SK-N-SH (cell line): Measurements from ENCODE around the gene CELF2. TPM values are rescaled to one million over a fixed set of nuclear protein-coding genes. Genes with fewer than 3 reads are reported as not detected.

Experiments used
- CTCF ChIA-PET: fragments of 300-600, 350-600 bp; formaldehyde crosslinking; extraction: SDS; loops from one replicate; lab custom pipeline; 2021; lab: Yijun Ruan, JAX
- POLR2A ChIA-PET: fragments of 350-600 bp; sonication (Branson Sonifier 250); formaldehyde crosslinking; extraction: SDS; loops from one replicate; lab custom pipeline; 2020; ENCODE audit warnings: antibody characterized with exemption, inconsistent platforms; lab: Yijun Ruan, JAX
- DNase-seq: peaks from one replicate; pipeline ENCODE4 v3.0.0; 2012
- H2AFZ ChIP-seq: fragments of 200-600 bp; sonication (generic); 2 replicates; pipeline ENCODE4 v1.8.1; 2016; ENCODE audit warnings: antibody characterized with exemption, mild to moderate bottlenecking, low read depth
- H3F3A ChIP-seq: fragments of 200-600 bp; sonication (generic); replicated peaks from 2 replicates; pipeline ENCODE3; 2016; ENCODE audit warnings: antibody characterized with exemption, mild to moderate bottlenecking; ENCODE audit not compliant: insufficient read depth
- H3K27ac ChIP-seq, 2 experiments: fragments of 200-500 bp in 1 of 2; fragments of 200-600 bp in 1 of 2; sonication (Bioruptor generic) in 1 of 2; sonication (generic), shearing (Covaris generic) in 1 of 2; 2 replicates each; pipeline versions ENCODE4 v1.5.1 to v1.6.1; 2014 to 2016; ENCODE audit warnings: low read depth in 2 of 2, inconsistent platforms in 1 of 2, low read length in 1 of 2, mild to moderate bottlenecking in 1 of 2, mixed read lengths in 1 of 2
- H3K27me3 ChIP-seq: fragments of 200-600 bp; sonication (generic), shearing (Covaris generic); 2 replicates; pipeline ENCODE4 v1.6.1; 2016; ENCODE audit warnings: mixed run types; ENCODE audit not compliant: insufficient read depth
- H3K36me3 ChIP-seq, 2 experiments: fragments of 200-500 bp in 1 of 2; fragments of 200-600 bp in 1 of 2; sonication (Bioruptor generic) in 1 of 2; sonication (generic) in 1 of 2; replicated peaks in 1 of 2; 2 replicates each; pipeline versions ENCODE3 to v1.5.1; 2014 to 2016; ENCODE audit warnings: low read length in 1 of 2, mild to moderate bottlenecking in 1 of 2; ENCODE audit not compliant: insufficient read depth in 2 of 2, control insufficient read depth in 1 of 2
- H3K4me1 ChIP-seq, 2 experiments: fragments of 200-500 bp in 1 of 2; fragments of 200-600 bp in 1 of 2; sonication (Bioruptor generic) in 1 of 2; sonication (generic), shearing (Covaris generic) in 1 of 2; 2 replicates each; pipeline versions ENCODE4 v1.5.1 to v1.6.1; 2014 to 2016; ENCODE audit warnings: low read depth in 1 of 2, low read length in 1 of 2, mixed run types in 1 of 2; ENCODE audit not compliant: insufficient read depth in 2 of 2, control insufficient read depth in 1 of 2
- H3K4me2 ChIP-seq: fragments of 200-600 bp; sonication (generic), shearing (Covaris generic); 2 replicates; pipeline ENCODE4 v1.6.1; 2017; ENCODE audit warnings: mixed run types
- H3K4me3 ChIP-seq, 2 experiments: fragments of 200-500 bp in 1 of 2; fragments of 200-600 bp in 1 of 2; sonication (Bioruptor generic) in 1 of 2; sonication (generic), shearing (Covaris generic) in 1 of 2; 2 replicates each; pipeline versions ENCODE4 v1.5.1 to v1.8.1; 2014 to 2016; ENCODE audit warnings: low read depth in 2 of 2, inconsistent platforms in 1 of 2, low read length in 1 of 2, mild to moderate bottlenecking in 1 of 2, mixed read lengths in 1 of 2, moderate library complexity in 1 of 2
- H3K79me2 ChIP-seq: fragments of 200-600 bp; sonication (generic); 2 replicates; pipeline ENCODE4 v1.8.1; 2017; ENCODE audit warnings: mild to moderate bottlenecking; ENCODE audit not compliant: insufficient read depth
- H3K9ac ChIP-seq: fragments of 200-600 bp; sonication (generic); 2 replicates; pipeline ENCODE4 v1.6.1; 2017; ENCODE audit warnings: mixed run types
- H3K9me2 ChIP-seq: fragments of 200-600 bp; sonication (generic); 2 replicates; pipeline ENCODE4 v1.6.1; 2017; ENCODE audit warnings: mixed run types
- H3K9me3 ChIP-seq: fragments of 200-600 bp; sonication (generic); 2 replicates; pipeline ENCODE4 v1.6.1; 2017; ENCODE audit warnings: mixed run types, mild to moderate bottlenecking, moderate library complexity
- H4K20me1 ChIP-seq: fragments of 200-600 bp; sonication (generic); 2 replicates; pipeline ENCODE4 v1.6.1; 2017; ENCODE audit warnings: mild to moderate bottlenecking, mixed run types; ENCODE audit not compliant: insufficient read depth
- CHD2 ChIP-seq: fragments of 150-350 bp; IDR thresholded peaks from 2 replicates; pipeline ENCODE4 v1.6.1; 2018; ENCODE audit warnings: low read length; ENCODE audit not compliant: partially characterized antibody
- ELF1 ChIP-seq: IDR thresholded peaks from 2 replicates; pipeline ENCODE4 v1.4.0; 2012
- EP300 ChIP-seq, 2 experiments: IDR thresholded peaks; 2 replicates each; pipeline versions ENCODE4 v1.4.0 to v1.6.1; 2012; ENCODE audit warnings: borderline replicate concordance in 1 of 2, low read depth in 1 of 2, low read length in 1 of 2
- EZH2phosphoT487 ChIP-seq: fragments of 200-600 bp; sonication (generic); IDR thresholded peaks from 2 replicates; pipeline ENCODE4 v1.6.1; 2017; ENCODE audit warnings: low read depth, mixed run types, mild to moderate bottlenecking, antibody characterized with exemption, moderate library complexity, borderline replicate concordance
- FOSL2 ChIP-seq: IDR thresholded peaks from 2 replicates; pipeline ENCODE4 v1.4.0; 2012; ENCODE audit warnings: low read depth, mild to moderate bottlenecking, moderate library complexity, borderline replicate concordance
- FOXJ3 ChIP-seq: sonication (generic); formaldehyde crosslinking; IDR thresholded peaks from 2 replicates; pipeline ENCODE4 v1.5.1; 2020; ENCODE audit warnings: mild to moderate bottlenecking, missing genetic modification reagents
- FOXM1 ChIP-seq: IDR thresholded peaks from 2 replicates; pipeline ENCODE4 v1.4.0; 2012; ENCODE audit warnings: low read depth, mild to moderate bottlenecking
- GATA2 ChIP-seq: sonication (generic); formaldehyde crosslinking; IDR thresholded peaks from 2 replicates; pipeline ENCODE4 v1.5.0; 2020; ENCODE audit warnings: mild to moderate bottlenecking, missing genetic modification reagents
- IRF3 ChIP-seq: fragments of 150-350 bp; IDR thresholded peaks from 2 replicates; pipeline ENCODE4 v1.6.1; 2016; ENCODE audit warnings: mild to moderate bottlenecking, low read depth, low read length
- MAX ChIP-seq: IDR thresholded peaks from 2 replicates; pipeline ENCODE4 v1.4.0; 2012; ENCODE audit warnings: low read depth
- MEF2A ChIP-seq: IDR thresholded peaks from 2 replicates; pipeline ENCODE4 v1.4.0; 2012; ENCODE audit warnings: low read depth, borderline replicate concordance
- MXI1 ChIP-seq: IDR thresholded peaks from 2 replicates; pipeline ENCODE4 v1.6.1; 2012; ENCODE audit warnings: mild to moderate bottlenecking, low read depth, low read length, improper control_type of control experiment
- NFIC ChIP-seq: IDR thresholded peaks from 2 replicates; pipeline ENCODE4 v1.4.0; 2012; ENCODE audit warnings: borderline replicate concordance
- RAD21 ChIP-seq: IDR thresholded peaks from 2 replicates; pipeline ENCODE4 v1.6.1; 2012; ENCODE audit warnings: mild to moderate bottlenecking, low read length
- RFX5 ChIP-seq: IDR thresholded peaks from 2 replicates; pipeline ENCODE4 v1.6.1; 2012; ENCODE audit warnings: mild to moderate bottlenecking, improper control_type of control experiment, low read length
- TAF1 ChIP-seq: IDR thresholded peaks from 2 replicates; pipeline ENCODE4 v1.6.1; 2012; ENCODE audit warnings: low read depth, mild to moderate bottlenecking, low read length, moderate library complexity, borderline replicate concordance
- TCF12 ChIP-seq: IDR thresholded peaks from 2 replicates; pipeline ENCODE4 v1.4.0; 2012
- YY1 ChIP-seq: IDR thresholded peaks from 2 replicates; pipeline ENCODE4 v1.4.0; 2012; ENCODE audit warnings: low read depth, mild to moderate bottlenecking
- whole genome bisulfite sequencing: methylation state at CpG from one replicate; pipeline ENCODE4 v1.1.6; 2017; ENCODE audit warnings: low lambda C conversion rate; 5-methylcytosine and 5-hydroxymethylcytosine counted together
- polyA plus RNA-seq, 3 experiments: library from polyadenylated mRNA; depleted of rRNA; stranded (reverse); fragments of >200 nt; gene quantifications; 2 replicates each; pipeline ENCODE4 v1.2.3, GENCODE V29; 2012
- TF ChIP-seq, protein P1 (sequence below): fragments of 200-600 bp; sonication (generic); IDR thresholded peaks from 2 replicates; pipeline ENCODE4 v1.6.1; 2017; ENCODE audit warnings: antibody characterized with exemption, mild to moderate bottlenecking, moderate library complexity
- TF ChIP-seq, protein P2 (sequence below): fragments of 150-350 bp; IDR thresholded peaks from 2 replicates; pipeline ENCODE4 v1.6.1; 2017; ENCODE audit warnings: antibody characterized with exemption, low read length, low read depth, borderline replicate concordance
- TF ChIP-seq, protein P3 (sequence below): IDR thresholded peaks from 2 replicates; pipeline ENCODE4 v1.4.0; 2012; ENCODE audit warnings: low read depth, borderline replicate concordance

CELF2 gene
- polyA plus RNA-seq, 1 of the 3 experiments (the other 2 are of a cell fraction) = 0.03 TPM

DNA sequence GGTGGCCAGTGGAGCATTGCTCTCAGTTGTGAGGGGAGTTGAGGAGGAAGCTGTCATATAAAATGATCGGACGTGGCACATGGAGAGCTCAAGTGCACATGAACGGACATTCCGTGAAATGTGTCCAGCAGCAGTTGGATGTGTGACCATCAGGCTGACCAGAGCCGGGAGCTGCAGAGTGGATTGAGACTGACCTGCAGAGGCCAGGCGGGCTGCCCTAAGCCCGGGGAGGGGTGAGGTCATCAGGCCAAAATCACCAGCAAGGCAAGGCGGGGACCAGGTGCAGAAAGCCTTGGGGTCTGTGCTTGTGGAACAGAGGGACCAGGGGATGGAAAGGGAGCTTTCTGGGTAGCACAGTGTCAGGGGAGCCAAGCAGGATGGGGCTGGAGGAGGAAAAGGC lies 279.5 kb downstream of the CELF2 start (continued):
- TF ChIP-seq IRF3 = no peak
- no peak for TF ChIP-seq ELF1
- TF ChIP-seq RAD21 = no peak
- TF ChIP-seq, protein P1, sequence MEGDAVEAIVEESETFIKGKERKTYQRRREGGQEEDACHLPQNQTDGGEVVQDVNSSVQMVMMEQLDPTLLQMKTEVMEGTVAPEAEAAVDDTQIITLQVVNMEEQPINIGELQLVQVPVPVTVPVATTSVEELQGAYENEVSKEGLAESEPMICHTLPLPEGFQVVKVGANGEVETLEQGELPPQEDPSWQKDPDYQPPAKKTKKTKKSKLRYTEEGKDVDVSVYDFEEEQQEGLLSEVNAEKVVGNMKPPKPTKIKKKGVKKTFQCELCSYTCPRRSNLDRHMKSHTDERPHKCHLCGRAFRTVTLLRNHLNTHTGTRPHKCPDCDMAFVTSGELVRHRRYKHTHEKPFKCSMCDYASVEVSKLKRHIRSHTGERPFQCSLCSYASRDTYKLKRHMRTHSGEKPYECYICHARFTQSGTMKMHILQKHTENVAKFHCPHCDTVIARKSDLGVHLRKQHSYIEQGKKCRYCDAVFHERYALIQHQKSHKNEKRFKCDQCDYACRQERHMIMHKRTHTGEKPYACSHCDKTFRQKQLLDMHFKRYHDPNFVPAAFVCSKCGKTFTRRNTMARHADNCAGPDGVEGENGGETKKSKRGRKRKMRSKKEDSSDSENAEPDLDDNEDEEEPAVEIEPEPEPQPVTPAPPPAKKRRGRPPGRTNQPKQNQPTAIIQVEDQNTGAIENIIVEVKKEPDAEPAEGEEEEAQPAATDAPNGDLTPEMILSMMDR = no peak
- TF ChIP-seq, protein P2, sequence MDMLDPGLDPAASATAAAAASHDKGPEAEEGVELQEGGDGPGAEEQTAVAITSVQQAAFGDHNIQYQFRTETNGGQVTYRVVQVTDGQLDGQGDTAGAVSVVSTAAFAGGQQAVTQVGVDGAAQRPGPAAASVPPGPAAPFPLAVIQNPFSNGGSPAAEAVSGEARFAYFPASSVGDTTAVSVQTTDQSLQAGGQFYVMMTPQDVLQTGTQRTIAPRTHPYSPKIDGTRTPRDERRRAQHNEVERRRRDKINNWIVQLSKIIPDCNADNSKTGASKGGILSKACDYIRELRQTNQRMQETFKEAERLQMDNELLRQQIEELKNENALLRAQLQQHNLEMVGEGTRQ = no peak
- TF ChIP-seq YY1 = no peak

DNA sequence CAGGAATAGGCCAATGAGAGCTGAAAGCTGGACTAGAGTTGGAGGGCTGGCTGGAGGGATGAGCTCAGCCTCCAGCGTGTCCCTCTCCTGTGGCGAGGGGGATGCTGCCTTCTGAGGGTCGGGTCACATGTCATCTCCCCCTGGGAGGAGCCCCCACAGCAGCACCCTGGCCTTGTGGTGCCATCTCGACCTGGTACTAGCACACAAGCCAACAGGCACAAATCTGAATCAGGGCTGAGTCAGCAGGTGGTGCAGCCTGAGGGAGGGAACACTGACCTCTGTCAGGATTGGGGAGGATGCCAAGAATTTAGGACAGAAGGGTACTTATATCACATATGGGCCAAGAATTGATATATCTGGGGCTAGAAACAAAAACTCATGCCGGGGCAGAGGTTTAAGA lies 280.4 kb downstream of the CELF2 start:
- no peak for DNase-seq
- CTCF ChIA-PET = interaction anchor here (1.5 kb wide), 1 partner anchor 28 kb away, joined by 4 read pairs; no protein-coding TSS in a partner anchor
- 24% methylated on average over 4 of the region's 5 CpGs for WGBS

More for the DNA sequence above, 280.4 kb downstream of the CELF2 start:
- H3K4me1 ChIP-seq = no peaks in the 10 kb centered on the region
- H3K36me3 ChIP-seq = no peaks in the 10 kb centered on the region
- H3K27me3 ChIP-seq = no peaks in the 10 kb centered on the region
- no peak overlapping the region for H3K9ac ChIP-seq
- H3K4me2 ChIP-seq = no peak overlapping the region
- no peaks in the 10 kb centered on the region for H3K79me2 ChIP-seq
- no peak for TF ChIP-seq RFX5
- no peak for TF ChIP-seq NFIC
- TF ChIP-seq MAX = no peak
- TF ChIP-seq FOSL2 = no peak
- TF ChIP-seq FOXM1 = no peak
- no peak for TF ChIP-seq MXI1
- TF ChIP-seq FOXJ3 (CRISPR knock-in tag) = no peak
- TF ChIP-seq EZH2phosphoT487 = no peak
- no peak for TF ChIP-seq RAD21
- no peak for TF ChIP-seq TAF1
- TF ChIP-seq, protein P3, sequence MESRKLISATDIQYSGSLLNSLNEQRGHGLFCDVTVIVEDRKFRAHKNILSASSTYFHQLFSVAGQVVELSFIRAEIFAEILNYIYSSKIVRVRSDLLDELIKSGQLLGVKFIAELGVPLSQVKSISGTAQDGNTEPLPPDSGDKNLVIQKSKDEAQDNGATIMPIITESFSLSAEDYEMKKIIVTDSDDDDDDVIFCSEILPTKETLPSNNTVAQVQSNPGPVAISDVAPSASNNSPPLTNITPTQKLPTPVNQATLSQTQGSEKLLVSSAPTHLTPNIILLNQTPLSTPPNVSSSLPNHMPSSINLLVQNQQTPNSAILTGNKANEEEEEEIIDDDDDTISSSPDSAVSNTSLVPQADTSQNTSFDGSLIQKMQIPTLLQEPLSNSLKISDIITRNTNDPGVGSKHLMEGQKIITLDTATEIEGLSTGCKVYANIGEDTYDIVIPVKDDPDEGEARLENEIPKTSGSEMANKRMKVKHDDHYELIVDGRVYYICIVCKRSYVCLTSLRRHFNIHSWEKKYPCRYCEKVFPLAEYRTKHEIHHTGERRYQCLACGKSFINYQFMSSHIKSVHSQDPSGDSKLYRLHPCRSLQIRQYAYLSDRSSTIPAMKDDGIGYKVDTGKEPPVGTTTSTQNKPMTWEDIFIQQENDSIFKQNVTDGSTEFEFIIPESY = no peak
- TF ChIP-seq GATA2 (CRISPR knock-in tag) = no peak
- no peak for TF ChIP-seq CHD2
- TF ChIP-seq, protein P1 = no peak
- no peak for TF ChIP-seq EP300 (IDR thresholded peaks at IDR 0.05; ENCODE audit: borderline replicate concordance in 1 of 2, low read depth in 1 of 2, low read length in 1 of 2)
- TF ChIP-seq MEF2A = no peak
- no peak for TF ChIP-seq TCF12
- no peaks in the 10 kb centered on the region for H4K20me1 ChIP-seq
- no peak overlapping the region for H3K4me3 ChIP-seq
- H3K27ac ChIP-seq = no peak overlapping the region
- no peak overlapping the region for H2AFZ ChIP-seq
- H3F3A ChIP-seq = no peaks in the 10 kb centered on the region
- POLR2A ChIA-PET = no interaction called here
- H3K9me2 ChIP-seq = no peaks in the 10 kb centered on the region
- H3K9me3 ChIP-seq = no peaks in the 10 kb centered on the region
